Endodermal cell (in vitro differentiated cells): ENCODE data around the gene LIM2. TPM values are rescaled to one million over a fixed set of nuclear protein-coding genes. Genes with fewer than 3 reads are reported as not detected.
A peak's percentile ranks its signal among the peaks of the same experiment; 100 is the strongest.

Experiments used
- DNase-seq: peaks from one replicate; pipeline ENCODE4 v3.0.0-alpha.2; 2017
- H3K27ac ChIP-seq: 2 replicates; pipeline ENCODE4 v1.5.1; 2013; ENCODE audit warnings: mild to moderate bottlenecking, low read depth, low read length, moderate library complexity
- H3K27me3 ChIP-seq: 2 replicates; pipeline ENCODE4 v1.6.1; 2013; ENCODE audit warnings: mild to moderate bottlenecking, low read length, moderate library complexity; ENCODE audit not compliant: insufficient read depth, control insufficient read depth, poor library complexity, severe bottlenecking
- H3K36me3 ChIP-seq: 2 replicates; pipeline ENCODE4 v1.7.0; 2013; ENCODE audit warnings: mild to moderate bottlenecking, low read length, moderate library complexity; ENCODE audit not compliant: control insufficient read depth, insufficient read depth
- H3K4me1 ChIP-seq: one replicate; pipeline ENCODE4 v1.7.0; 2013; ENCODE audit warnings: low read length; ENCODE audit not compliant: control insufficient read depth, insufficient read depth
- H3K4me3 ChIP-seq: 2 replicates; pipeline ENCODE4 v1.5.1; 2013; ENCODE audit warnings: mild to moderate bottlenecking, low read length, moderate library complexity
- H3K9ac ChIP-seq: 2 replicates; pipeline ENCODE4 v1.6.1; 2013; ENCODE audit warnings: mild to moderate bottlenecking, low read length, moderate library complexity; ENCODE audit not compliant: poor library complexity, severe bottlenecking; ENCODE audit errors: extremely low read depth
- H3K9me3 ChIP-seq: 2 replicates; pipeline ENCODE4 v1.6.1; 2013; ENCODE audit warnings: mild to moderate bottlenecking, low read length, moderate library complexity; ENCODE audit not compliant: control insufficient read depth
- H3K27ac Mint-ChIP-seq: 2 replicates; pipeline ENCODE4 v1.8.0; 2020; ENCODE audit warnings: mixed read lengths
- H3K27me3 Mint-ChIP-seq: 2 replicates; pipeline ENCODE4 v1.8.0; 2021; ENCODE audit warnings: mild to moderate bottlenecking, mixed read lengths; ENCODE audit not compliant: insufficient read depth
- H3K36me3 Mint-ChIP-seq: 2 replicates; pipeline ENCODE4 v1.8.0; 2020; ENCODE audit warnings: low read depth, mixed read lengths
- H3K4me1 Mint-ChIP-seq: 2 replicates; pipeline ENCODE4 v1.8.0; 2020; ENCODE audit warnings: mixed read lengths
- H3K4me3 Mint-ChIP-seq: 2 replicates; pipeline ENCODE4 v1.8.0; 2020; ENCODE audit warnings: mild to moderate bottlenecking, moderate library complexity, mixed read lengths
- H3K9me3 Mint-ChIP-seq: 2 replicates; pipeline ENCODE4 v1.8.0; 2020; ENCODE audit warnings: mild to moderate bottlenecking, mixed read lengths
- WGBS, 2 experiments: methylation state at CpG; one replicate each; pipeline versions ENCODE4 v1.1.5 to v1.1.7; 2013; ENCODE audit warnings: missing lambda C conversion rate in 2 of 2, mixed read lengths in 1 of 2; ENCODE audit not compliant: insufficient coverage in 1 of 2, insufficient read length in 1 of 2; 5-methylcytosine and 5-hydroxymethylcytosine counted together
- total RNA-seq, 2 donors: library from RNA; stranded (reverse); fragmentation: NEBNext Ultra II Directional in 1 of 2; extraction: Animal tissue kit (Norgen Biotek cat#: 25700) in 1 of 2; gene quantifications; 2 replicates in 1 of 2; 3 replicates in 1 of 2; pipeline ENCODE4 v1.2.1, GENCODE V29; 2021
- TF ChIP-seq, protein P1 (sequence below): fragments of 200-600 bp; sonication (generic); conservative IDR thresholded peaks from 2 replicates; pipeline ENCODE4 v1.5.0; 2021; ENCODE audit warnings: antibody characterized with exemption, mild to moderate bottlenecking

The LIM2 gene
- total RNA-seq, 2 donors from 2014 or later, result not detected

DNA sequence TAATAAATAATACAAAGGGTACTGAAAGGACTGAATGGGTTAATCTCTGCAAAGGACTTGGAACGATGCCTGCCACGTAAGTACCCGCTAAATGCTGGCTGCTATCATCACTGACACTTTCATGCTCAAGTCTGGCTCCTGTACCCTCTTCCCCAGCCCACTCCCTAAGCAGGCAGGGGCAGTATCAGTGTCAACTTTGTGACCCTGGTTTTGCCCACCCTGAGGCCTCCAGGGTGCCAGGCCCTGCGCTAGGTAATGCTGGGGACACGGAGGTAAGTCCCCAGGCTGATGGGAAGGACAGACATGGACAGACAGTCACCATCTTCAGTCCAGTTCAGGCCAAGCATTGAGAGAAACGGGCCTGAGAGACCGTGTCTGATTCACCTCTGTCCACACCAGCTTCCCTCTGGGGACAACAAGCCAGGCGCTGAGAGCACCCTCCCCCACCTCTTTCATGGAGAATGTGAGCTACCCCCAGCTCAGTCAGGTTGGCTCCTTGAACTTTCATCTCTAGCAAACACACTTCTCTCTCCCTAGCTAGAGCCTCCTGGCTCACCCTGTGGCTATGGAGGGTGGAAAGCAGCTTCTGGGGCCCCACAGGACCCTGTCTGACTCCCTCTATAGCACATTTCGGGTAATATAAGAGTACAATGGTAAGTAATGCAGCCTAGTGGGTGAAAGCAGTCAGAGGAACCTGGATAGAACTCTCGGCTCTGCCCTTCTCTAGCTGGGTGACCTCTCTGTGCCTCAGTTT, 22.4 kb downstream of the LIM2 start:
- 46 to 54% methylated on average over 8 to 10 of the region's 10 CpGs for WGBS, 2 experiments
- H3K27ac Mint-ChIP-seq, result peak overlapping the region; percentile 96
- TF ChIP-seq, protein P1, sequence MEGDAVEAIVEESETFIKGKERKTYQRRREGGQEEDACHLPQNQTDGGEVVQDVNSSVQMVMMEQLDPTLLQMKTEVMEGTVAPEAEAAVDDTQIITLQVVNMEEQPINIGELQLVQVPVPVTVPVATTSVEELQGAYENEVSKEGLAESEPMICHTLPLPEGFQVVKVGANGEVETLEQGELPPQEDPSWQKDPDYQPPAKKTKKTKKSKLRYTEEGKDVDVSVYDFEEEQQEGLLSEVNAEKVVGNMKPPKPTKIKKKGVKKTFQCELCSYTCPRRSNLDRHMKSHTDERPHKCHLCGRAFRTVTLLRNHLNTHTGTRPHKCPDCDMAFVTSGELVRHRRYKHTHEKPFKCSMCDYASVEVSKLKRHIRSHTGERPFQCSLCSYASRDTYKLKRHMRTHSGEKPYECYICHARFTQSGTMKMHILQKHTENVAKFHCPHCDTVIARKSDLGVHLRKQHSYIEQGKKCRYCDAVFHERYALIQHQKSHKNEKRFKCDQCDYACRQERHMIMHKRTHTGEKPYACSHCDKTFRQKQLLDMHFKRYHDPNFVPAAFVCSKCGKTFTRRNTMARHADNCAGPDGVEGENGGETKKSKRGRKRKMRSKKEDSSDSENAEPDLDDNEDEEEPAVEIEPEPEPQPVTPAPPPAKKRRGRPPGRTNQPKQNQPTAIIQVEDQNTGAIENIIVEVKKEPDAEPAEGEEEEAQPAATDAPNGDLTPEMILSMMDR, result no peak
- H3K4me1 ChIP-seq, result peaks cover 17% of the 10 kb centered on the region
- H3K9me3 Mint-ChIP-seq, result no peaks in the 10 kb centered on the region
- no peaks in the 10 kb centered on the region for H3K36me3 ChIP-seq
- H3K27me3 Mint-ChIP-seq, result no peaks in the 10 kb centered on the region
- no peaks in the 10 kb centered on the region for H3K9me3 ChIP-seq
- peak overlapping the region; percentile 89 for H3K4me3 ChIP-seq
- H3K9ac ChIP-seq, result peak overlapping the region; percentile 83
- H3K4me1 Mint-ChIP-seq, result peaks cover 39% of the 10 kb centered on the region
- H3K4me3 Mint-ChIP-seq, result peak overlapping the region; percentile 99
- H3K36me3 Mint-ChIP-seq, result no peaks in the 10 kb centered on the region
- peak overlapping the region; percentile 6 for H3K27ac ChIP-seq
- peak; percentile 68 for DNase-seq
- no peaks in the 10 kb centered on the region for H3K27me3 ChIP-seq

DNA sequence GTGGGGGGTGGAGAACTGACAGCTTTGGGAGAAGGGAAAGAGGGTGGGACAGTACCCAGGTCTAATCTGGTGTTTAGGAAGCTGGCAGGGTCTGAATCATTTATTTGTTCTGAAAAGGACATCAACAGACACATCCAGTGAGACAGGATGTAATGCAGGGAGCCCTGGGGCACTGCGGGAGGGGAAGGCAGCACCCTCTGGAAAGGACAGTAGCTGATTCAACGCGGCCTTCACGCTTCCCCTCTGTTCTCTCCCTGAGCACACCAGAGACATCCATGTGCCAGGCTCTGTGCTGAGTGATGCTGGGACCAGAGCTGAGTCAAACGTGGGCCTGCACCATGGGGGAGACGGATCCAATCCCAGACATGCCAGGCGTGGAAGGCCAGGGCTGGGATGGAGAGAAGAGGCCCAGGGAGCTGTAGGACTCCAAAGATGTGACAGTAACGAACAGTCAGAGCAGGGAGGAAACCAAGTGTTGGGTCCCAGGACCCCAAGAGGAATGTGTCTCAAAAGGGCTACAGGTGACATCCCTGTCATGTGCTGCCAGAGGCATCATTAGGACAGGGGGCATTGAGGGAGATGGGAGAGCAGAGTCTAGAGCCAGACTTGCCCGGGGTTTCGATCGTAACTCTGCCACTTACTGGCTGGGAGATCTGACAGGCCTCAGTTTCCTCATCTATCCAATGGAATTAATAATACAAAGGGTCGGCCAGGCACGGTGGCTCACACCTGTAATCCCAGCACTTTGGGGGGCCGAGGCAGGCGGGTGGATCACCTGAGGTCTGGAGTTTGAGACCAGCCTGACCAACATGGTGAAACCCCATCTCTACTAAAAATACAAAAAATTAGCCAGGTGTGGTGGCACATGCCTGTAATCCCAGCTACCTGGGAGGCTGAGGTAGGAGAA, 23.3 kb downstream of the LIM2 start:
- H3K36me3 Mint-ChIP-seq, result no peaks in the 10 kb centered on the region
- WGBS, 2 experiments, result 86 to 93% methylated on average over 8 to 15 of the region's 15 CpGs
- no peaks in the 10 kb centered on the region for H3K27me3 Mint-ChIP-seq
- Histone ChIP-seq H3K4me3 (no peak overlapping the region), H3K27ac (no peak overlapping the region), H3K27me3 (no peaks in the 10 kb centered on the region), H3K4me1 (peaks cover 17% of the 10 kb centered on the region), H3K36me3 (no peaks in the 10 kb centered on the region), H3K9me3 (no peaks in the 10 kb centered on the region), H3K9ac (peak overlapping the region; percentile 75)
- H3K4me3 Mint-ChIP-seq, result peak overlapping the region; percentile 15
- no peaks in the 10 kb centered on the region for H3K9me3 Mint-ChIP-seq
- DNase-seq, result no peak
- peaks cover 42% of the 10 kb centered on the region for H3K4me1 Mint-ChIP-seq
- H3K27ac Mint-ChIP-seq, result peak overlapping the region; percentile 96
- TF ChIP-seq, protein P1, result no peak

DNA sequence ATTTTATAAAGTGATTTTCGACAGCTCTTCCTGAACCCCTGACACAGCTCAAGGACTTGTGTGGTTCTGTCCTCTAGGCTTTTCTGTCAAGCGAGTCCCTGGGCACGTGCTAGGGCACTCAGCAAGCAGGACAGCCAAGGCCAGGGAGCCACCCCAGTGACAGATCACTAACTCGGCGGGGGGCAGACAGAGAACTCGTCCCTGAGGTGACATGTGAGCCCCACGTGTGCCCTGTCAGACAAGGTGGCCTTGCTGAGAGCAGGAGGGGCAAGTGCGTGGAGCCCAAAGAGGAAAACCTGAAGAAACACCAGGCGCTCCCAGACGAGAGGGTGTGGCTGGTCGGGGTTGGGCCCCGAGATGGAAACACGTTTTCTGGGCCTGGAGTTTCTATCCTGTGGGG, 26.5 kb downstream of the LIM2 start:
- Histone ChIP-seq H3K9ac (no peak overlapping the region), H3K4me3 (no peak overlapping the region), H3K27ac (no peak overlapping the region), H3K4me1 (peaks cover 11% of the 10 kb centered on the region), H3K36me3 (no peaks in the 10 kb centered on the region), H3K9me3 (no peaks in the 10 kb centered on the region), H3K27me3 (no peaks in the 10 kb centered on the region)
- Mint-ChIP-seq H3K27me3 (no peaks in the 10 kb centered on the region), H3K4me3 (no peak overlapping the region), H3K4me1 (peaks cover 40% of the 10 kb centered on the region), H3K36me3 (peaks cover 3% of the 10 kb centered on the region), H3K27ac (peak overlapping the region; percentile 21), H3K9me3 (no peaks in the 10 kb centered on the region)
- TF ChIP-seq, protein P1, result no peak
- WGBS, 2 experiments, result 90 to 93% methylated on average over 8 to 13 of the region's 13 CpGs
- peak; percentile 38 for DNase-seq
